Nephron progenitor cell (in vitro differentiated cells): ENCODE measurements around the gene PMIS2.

ENCODE experiments used
- DNase-seq: peaks from one replicate; pipeline ENCODE4 v3.0.0; 2021
- H3K27ac Mint-ChIP-seq: 2 replicates; pipeline ENCODE4 v1.8.0; 2021; ENCODE audit warnings: mild to moderate bottlenecking, moderate library complexity, mixed read lengths
- H3K27me3 Mint-ChIP-seq: 2 replicates; pipeline ENCODE4 v1.8.0; 2021; ENCODE audit warnings: mild to moderate bottlenecking, low read depth, mixed read lengths; ENCODE audit not compliant: poor library complexity
- H3K36me3 Mint-ChIP-seq: 2 replicates; pipeline ENCODE4 v1.8.0; 2021; ENCODE audit warnings: low read depth, mixed read lengths
- H3K4me1 Mint-ChIP-seq: 2 replicates; pipeline ENCODE4 v1.8.0; 2021; ENCODE audit warnings: mixed read lengths
- H3K4me3 Mint-ChIP-seq: 2 replicates; pipeline ENCODE4 v1.8.0; 2021; ENCODE audit warnings: mild to moderate bottlenecking, moderate library complexity, mixed read lengths
- H3K9me3 Mint-ChIP-seq: 2 replicates; pipeline ENCODE4 v1.8.0; 2021; ENCODE audit warnings: mild to moderate bottlenecking, moderate library complexity, mixed read lengths
- CTCF ChIP-seq: fragments of 200-600 bp; sonication (generic); IDR thresholded peaks from 2 replicates; pipeline ENCODE4 v1.5.0; 2021; ENCODE audit warnings: antibody characterized with exemption

PMIS2 gene

GRCh38 chr19:35623327-35624010 is 37.5 kb downstream of the PMIS2 start:
- H3K36me3 Mint-ChIP-seq, result peaks cover 11% of the 10 kb centered on the region
- no peak overlapping the region for H3K4me3 Mint-ChIP-seq
- DNase-seq, result no peak
- no peaks in the 10 kb centered on the region for H3K9me3 Mint-ChIP-seq
- peaks cover 2% of the 10 kb centered on the region for H3K27me3 Mint-ChIP-seq
- H3K4me1 Mint-ChIP-seq, result peaks cover 7% of the 10 kb centered on the region
- H3K27ac Mint-ChIP-seq, result peak overlapping the region; percentile 92
- no peak for TF ChIP-seq CTCF

DNA sequence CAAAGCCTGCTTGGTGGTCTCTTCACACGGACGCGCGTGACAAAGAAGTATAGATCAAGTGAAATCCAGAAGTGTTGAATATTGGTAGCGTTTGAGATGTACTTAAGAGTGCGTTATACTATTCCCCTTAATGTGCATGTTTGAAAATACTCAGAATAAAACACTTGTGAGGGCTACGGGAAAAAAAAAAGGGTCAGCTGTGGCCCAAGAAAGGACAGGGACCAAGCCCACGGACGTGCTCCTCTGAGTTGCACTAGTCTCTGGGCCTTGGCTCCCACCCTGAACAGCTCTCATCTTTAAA is 42.2 kb downstream of the PMIS2 start:
- Mint-ChIP-seq H3K36me3 (peaks cover 26% of the 10 kb centered on the region), H3K27me3 (peaks cover 5% of the 10 kb centered on the region), H3K9me3 (no peaks in the 10 kb centered on the region), H3K4me3 (peak overlapping the region; percentile 97), H3K4me1 (peaks cover 19% of the 10 kb centered on the region), H3K27ac (peak overlapping the region; percentile 98)
- DNase-seq, result no peak
- no peak for TF ChIP-seq CTCF

DNA sequence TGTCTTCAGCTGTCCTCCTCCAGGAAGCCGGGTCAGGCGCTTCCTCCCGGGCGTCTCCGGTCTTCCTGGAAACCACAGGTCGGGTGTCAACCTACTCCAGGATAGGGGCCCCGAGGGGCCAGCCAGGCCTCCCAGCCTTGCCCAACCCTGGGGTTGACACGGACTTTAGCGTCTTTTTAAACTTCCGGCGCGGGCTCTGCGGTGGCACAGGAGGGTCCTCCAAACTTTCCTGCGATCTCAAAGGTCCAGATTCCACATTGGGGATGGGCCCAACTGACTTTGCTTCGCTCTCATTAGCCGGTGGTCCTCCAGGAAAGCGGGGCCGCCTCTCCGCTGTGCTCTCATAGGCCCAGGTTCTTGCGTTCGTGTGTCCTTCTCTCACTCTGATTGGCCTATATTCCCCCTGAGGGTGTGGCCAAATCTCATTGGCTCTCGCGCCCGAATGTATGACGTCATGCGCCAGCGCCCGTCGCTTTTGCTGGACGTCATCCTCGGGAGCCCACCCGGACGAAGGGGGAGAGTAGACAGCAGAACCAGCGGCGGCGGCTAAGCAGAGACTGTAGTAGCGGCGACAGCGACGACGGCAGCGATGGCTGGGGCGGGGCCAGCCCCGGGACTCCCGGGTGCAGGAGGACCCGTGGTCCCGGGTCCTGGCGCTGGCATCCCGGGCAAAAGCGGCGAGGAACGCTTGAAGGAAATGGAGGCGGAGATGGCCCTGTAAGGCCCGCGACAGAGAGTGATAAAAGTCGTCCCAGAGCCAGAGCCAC is 42.8 kb downstream of the PMIS2 start, which contains the start of gene RBM42:
RBM42 (plus strand) TSS at position 472 of the 767 bp plus-strand sequence; CDS start at position 590, 118 bp downstream.
- peaks cover 19% of the 10 kb centered on the region for H3K4me1 Mint-ChIP-seq
- no peak for TF ChIP-seq CTCF
- H3K36me3 Mint-ChIP-seq, result peaks cover 29% of the 10 kb centered on the region
- no peaks in the 10 kb centered on the region for H3K9me3 Mint-ChIP-seq
- peak; percentile 98 for DNase-seq
- H3K4me3 Mint-ChIP-seq, result peak within 1 kb of the TSS; percentile 97
- peak within 1 kb of the TSS; percentile 98 for H3K27ac Mint-ChIP-seq
- H3K27me3 Mint-ChIP-seq, result peaks cover 4% of the 10 kb centered on the region

- Mint-ChIP-seq H3K4me3 (peak overlapping the region; percentile 97), H3K27ac (peak overlapping the region; percentile 98), H3K9me3 (no peaks in the 10 kb centered on the region), H3K27me3 (peaks cover 4% of the 10 kb centered on the region), H3K36me3 (peaks cover 29% of the 10 kb centered on the region), H3K4me1 (peaks cover 19% of the 10 kb centered on the region)
- no peak for TF ChIP-seq CTCF
- no peak for DNase-seq
These were observed 43.3 kb downstream of the PMIS2 start for GRCh38 chr19:35629332-35629633.

- DNase-seq, result no peak
- Mint-ChIP-seq H3K27me3 (peaks cover 1% of the 10 kb centered on the region), H3K4me1 (peaks cover 11% of the 10 kb centered on the region), H3K9me3 (no peaks in the 10 kb centered on the region), H3K36me3 (peaks cover 50% of the 10 kb centered on the region), H3K27ac (no peak overlapping the region), H3K4me3 (no peak overlapping the region)
- no peak for TF ChIP-seq CTCF
These were observed 47.9 kb downstream of the PMIS2 start for GRCh38 chr19:35633727-35634440.
